Coronary artery (tissue), 2 donors: ENCODE results near the gene ELAVL3.
"Not testable (repeated sequence)": the region's sequence is repeated elsewhere in the genome, so short reads cannot be mapped to it uniquely, and the experiment has no call there.

Experiments
- DNase-seq: peaks from one replicate; pipeline ENCODE4 v3.0.0-alpha.2; 2017; ENCODE audit warnings: low spot score
- H3K27ac ChIP-seq, 2 donors: fragments of 200-600 bp; sonication (generic); one replicate each; pipeline ENCODE4 v1.5.1; 2016 to 2019
- H3K4me3 ChIP-seq: fragments of 200-600 bp; sonication (generic); 2 replicates; pipeline ENCODE4 v1.5.1; 2016; ENCODE audit warnings: mild to moderate bottlenecking, moderate library complexity
- TF ChIP-seq, protein P1 (sequence below): fragments of 200-600 bp; sonication (generic); IDR thresholded peaks from one replicate; pipeline ENCODE4 v1.5.1; 2019; ENCODE audit warnings: antibody characterized with exemption

The ELAVL3 gene

DNA sequence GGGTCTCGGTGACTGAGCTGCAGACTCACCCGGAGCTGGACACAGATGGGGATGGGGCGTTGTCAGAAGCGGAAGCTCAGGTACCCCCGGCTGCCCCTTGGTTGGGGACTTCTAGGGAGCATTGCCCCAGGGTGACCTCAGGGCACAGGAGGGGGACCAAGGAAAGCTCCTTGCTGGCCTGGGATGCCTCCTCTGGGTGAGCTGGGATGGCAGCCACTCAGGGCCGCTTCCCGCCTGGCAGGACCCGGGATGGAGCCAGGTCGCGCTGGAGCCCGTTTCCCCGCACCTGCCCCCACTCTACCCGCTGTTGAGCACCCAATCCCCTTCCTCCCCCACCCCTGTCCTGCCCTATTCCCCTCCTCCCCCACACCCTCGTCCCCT lies 34.6 kb downstream of the ELAVL3 start:
- no peak for DNase-seq
- no peak overlapping the region for H3K27ac ChIP-seq
- TF ChIP-seq, protein P1, sequence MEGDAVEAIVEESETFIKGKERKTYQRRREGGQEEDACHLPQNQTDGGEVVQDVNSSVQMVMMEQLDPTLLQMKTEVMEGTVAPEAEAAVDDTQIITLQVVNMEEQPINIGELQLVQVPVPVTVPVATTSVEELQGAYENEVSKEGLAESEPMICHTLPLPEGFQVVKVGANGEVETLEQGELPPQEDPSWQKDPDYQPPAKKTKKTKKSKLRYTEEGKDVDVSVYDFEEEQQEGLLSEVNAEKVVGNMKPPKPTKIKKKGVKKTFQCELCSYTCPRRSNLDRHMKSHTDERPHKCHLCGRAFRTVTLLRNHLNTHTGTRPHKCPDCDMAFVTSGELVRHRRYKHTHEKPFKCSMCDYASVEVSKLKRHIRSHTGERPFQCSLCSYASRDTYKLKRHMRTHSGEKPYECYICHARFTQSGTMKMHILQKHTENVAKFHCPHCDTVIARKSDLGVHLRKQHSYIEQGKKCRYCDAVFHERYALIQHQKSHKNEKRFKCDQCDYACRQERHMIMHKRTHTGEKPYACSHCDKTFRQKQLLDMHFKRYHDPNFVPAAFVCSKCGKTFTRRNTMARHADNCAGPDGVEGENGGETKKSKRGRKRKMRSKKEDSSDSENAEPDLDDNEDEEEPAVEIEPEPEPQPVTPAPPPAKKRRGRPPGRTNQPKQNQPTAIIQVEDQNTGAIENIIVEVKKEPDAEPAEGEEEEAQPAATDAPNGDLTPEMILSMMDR, result no peak

DNA sequence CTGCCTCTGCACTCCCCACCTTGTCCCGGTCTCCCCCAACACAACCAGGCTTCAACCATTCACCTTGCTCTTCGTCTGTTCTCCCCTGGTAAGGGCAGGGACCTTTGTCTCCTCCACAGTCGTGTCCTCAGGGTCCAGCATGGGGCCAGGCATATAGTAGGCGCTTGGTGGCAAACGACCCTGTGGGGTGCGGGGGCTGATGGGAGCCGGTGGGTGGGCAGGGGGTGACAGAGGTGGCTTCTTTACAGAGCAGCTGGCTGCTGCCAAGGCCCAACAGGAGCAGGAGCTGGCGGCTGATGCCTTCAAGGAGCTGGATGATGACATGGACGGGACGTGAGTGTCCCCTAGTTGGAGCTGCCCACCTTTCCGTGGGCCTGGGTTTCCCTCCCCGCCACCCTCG lies 35.7 kb downstream of the ELAVL3 start:
- TF ChIP-seq, protein P1, result no peak
- Histone ChIP-seq H3K4me3 (no peak overlapping the region), H3K27ac (no peak overlapping the region)
- peak; percentile 68 for DNase-seq

More for the DNA sequence above, 34.6 kb downstream of the ELAVL3 start:
- no peak overlapping the region for H3K4me3 ChIP-seq

DNA sequence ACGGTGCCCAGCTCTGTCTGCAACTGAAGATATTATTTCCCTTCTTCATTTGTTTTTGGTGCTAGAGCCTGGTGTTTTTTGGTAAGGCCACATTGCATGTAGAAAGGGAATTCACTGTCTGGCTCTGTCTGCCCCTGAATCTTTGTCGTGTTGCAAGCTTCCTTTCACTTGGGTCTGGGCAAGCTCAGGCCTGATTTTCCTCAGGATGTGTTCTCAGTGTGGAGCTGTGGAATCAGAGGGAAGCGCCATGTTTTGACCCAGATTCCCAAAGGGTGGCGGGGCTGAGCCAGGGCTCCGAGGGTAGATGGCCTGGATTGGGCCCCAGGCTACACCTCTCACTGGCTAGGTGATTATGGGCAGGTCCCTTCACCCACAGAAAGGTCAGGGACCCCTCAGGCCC lies 36.8 kb downstream of the ELAVL3 start:
- H3K27ac ChIP-seq, result no peak overlapping the region
- no peak overlapping the region for H3K4me3 ChIP-seq
- peak; percentile 70 for DNase-seq
- TF ChIP-seq, protein P1, result no peak

DNA sequence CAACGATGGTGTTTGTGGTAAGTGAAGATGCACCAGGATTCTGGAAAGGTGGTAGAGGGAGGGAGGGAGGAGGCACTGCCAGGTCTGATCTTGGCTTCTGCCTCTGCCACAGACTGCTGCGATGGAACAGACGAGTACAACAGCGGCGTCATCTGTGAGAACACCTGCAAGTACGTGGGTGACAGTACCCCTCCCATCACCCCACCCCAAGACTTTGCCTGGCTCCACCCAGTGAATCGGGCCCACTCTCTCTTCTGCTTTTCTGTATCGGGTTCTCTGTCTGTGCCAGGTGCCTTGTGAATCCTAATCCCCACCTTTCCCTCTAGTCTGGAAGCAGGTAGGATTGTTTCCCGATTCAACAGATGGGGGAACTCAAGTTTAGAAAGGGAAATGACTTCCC lies 42.9 kb downstream of the ELAVL3 start:
- no peak overlapping the region for H3K4me3 ChIP-seq
- TF ChIP-seq, protein P1, result no peak
- H3K27ac ChIP-seq, result no peak overlapping the region
- DNase-seq, result no peak

DNA sequence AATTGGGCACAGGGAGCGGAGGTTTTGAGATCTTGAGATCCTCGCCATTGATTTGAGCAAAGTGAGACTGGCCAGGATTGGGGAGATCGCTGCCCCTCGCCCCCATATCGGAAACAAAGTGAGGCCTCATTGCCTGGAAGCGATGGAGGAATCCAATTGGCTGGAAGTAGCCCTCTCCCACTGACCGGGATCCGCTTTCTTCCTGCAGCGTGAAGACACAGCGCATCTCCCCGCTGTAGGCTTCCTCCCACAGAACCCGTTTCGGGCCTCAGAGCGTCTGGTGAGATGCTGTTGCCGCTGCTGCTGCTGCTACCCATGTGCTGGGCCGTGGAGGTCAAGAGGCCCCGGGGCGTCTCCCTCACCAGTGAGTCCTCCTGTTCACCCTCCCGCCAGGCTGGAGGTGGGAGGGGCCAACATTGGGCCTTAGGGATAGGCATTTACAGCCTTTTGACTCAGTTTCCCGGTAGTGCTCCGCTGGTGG lies 45.0 kb downstream of the ELAVL3 start:
- peak overlapping the region; percentile 58 to 86 for H3K27ac ChIP-seq
- DNase-seq, result no peak
- TF ChIP-seq, protein P1, result no peak
- peak overlapping the region; percentile 84 for H3K4me3 ChIP-seq

DNA sequence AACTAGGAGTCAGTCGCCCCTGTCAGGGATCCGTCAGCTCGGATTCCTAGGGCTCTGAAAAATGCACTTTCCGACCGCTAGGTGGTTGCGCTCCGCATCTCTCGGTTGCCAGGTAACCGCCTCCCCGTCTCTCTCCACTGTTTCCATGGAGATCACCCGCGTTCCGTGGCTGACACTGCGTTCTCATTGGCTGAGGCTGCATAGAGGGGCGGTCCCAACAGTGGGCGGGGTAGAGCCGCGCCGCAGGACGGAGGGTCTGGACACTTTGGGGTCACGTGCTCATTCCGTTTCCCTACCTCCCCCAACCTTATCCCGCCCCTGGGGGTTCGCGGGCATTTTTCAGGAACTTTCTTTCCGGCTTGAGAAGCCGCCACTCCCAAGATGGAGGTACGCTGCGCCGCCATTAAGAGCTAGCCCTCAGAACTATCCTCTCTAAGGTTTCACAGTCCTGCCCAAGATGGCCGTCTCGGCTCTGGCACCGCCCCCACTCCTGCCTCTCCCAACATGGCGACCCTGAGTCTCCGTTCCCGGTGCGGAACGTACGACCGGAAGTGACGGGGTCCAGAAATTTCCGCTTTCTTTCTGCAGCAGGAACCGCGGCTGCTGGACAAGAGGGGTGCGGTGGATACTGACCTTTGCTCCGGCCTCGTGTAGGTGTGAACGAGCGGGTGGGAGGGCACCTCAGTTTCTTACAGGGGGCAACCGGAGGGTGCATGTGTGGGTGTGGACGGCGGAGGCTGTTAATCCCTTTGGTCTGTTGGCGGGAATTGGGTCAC lies 45.6 kb downstream of the ELAVL3 start, which contains the start of the genes ODAD3 and PRKCSH:
Gene ODAD3, minus strand, starts transcription at position 65 of the 776 bp plus-strand sequence. CDS start 105 bp downstream, outside the sequence.
Gene PRKCSH, plus strand, starts transcription at position 579 of the 776 bp plus-strand sequence. CDS start 483 bp downstream, outside the sequence.
- TF ChIP-seq, protein P1, result peak; percentile 87
- DNase-seq, result peak; percentile 100
- Histone ChIP-seq H3K4me3 (peak within 1 kb of the TSS; percentile 84), H3K27ac (peak within 1 kb of the TSS; percentile 58 to 86)

DNA sequence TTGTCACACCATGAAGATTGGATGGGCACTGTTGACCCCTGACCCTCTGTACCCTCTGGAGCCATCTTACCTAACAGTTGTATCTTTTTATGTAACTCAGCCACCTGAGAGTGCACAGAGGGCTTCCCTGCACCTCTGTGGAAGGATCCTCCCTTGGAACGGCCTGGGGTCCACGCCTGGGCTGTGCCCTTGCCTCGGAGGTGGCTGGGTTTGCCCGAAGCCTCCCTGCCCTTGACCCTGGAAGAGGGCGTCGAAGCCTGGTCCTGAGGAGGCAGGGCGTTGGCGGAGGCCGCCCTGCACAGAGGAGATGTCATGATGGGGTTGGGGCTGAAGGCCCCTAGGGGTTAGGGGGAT lies 46.2 kb downstream of the ELAVL3 start:
- H3K27ac ChIP-seq, result peak overlapping the region; percentile 58 to 86
- peak overlapping the region; percentile 84 for H3K4me3 ChIP-seq
- TF ChIP-seq, protein P1, result no peak
- DNase-seq, result no peak

DNA sequence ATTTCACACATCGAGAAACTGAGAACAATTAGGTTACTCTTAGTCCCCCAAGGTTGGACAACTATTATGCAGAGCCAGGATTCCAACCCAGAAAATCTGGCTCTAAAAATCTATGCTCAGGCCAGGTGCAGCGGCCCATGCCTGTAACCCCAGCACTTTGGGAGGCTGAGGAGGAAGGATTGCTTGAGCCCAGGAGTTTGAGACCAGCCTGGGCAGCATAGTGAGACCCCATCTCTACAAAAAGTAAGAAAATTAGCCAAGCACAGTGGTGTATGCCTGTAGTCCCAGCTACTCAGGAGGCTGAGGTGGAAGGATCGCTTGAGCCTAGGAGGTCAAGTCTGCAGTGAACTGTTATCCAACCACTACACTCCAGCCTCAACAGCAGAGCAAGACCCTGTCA lies 47.3 kb downstream of the ELAVL3 start:
- H3K27ac ChIP-seq, H3K4me3 ChIP-seq, DNase-seq: not testable (repeated sequence)
